Stimulated activated CD4-positive, alpha-beta T cell treated with anti-CD3 and anti-CD28 coated beads, Interleukin-1b, Interleukin-23, amount 100 ng/mL, for 24 hours (primary cell): ENCODE results near the gene TGFB1I1.
A peak's percentile ranks its signal among the peaks of the same experiment; 100 is the strongest.
"Not testable (repeated sequence)": the region's sequence is repeated elsewhere in the genome, so short reads cannot be mapped to it uniquely, and the experiment has no call there.

Experiments used
- DNase-seq, 4 experiments: peaks; one replicate each; pipeline ENCODE4 v3.0.0-alpha.2; 2020; ENCODE audit warnings: low read depth in 4 of 4, low spot score in 1 of 4

Gene TGFB1I1

GRCh38 chr16:31471875-31472708, at the start of gene TGFB1I1:
TSS of gene TGFB1I1 (plus strand) at chr16:31472152. CDS start at chr16:31472189, 37 bp downstream.
- DNase-seq = no peak

GRCh38 chr16:31423241-31423640, 48.7 kb upstream of the TGFB1I1 start:
- DNase-seq = no peak

GRCh38 chr16:31423801-31424200, 48.2 kb upstream of the TGFB1I1 start:
- DNase-seq = no peak

GRCh38 chr16:31427441-31428278, 44.3 kb upstream of the TGFB1I1 start:
- DNase-seq = peak in 3 of 4 experiments; percentile 25 to 49 (median 45)

GRCh38 chr16:31428279-31428597, 43.7 kb upstream of the TGFB1I1 start, which contains the start of gene COX6A2:
TSS of gene COX6A2 (minus strand) at chr16:31428360. CDS start at chr16:31428325, 35 bp downstream.
- no peak for DNase-seq

- no peak for DNase-seq
These were observed 43.2 kb upstream of the TGFB1I1 start for GRCh38 chr16:31428638-31429247.

GRCh38 chr16:31429314-31429713, 42.6 kb upstream of the TGFB1I1 start:
- DNase-seq = no peak

- no peak for DNase-seq
These were observed 42.2 kb upstream of the TGFB1I1 start for GRCh38 chr16:31429796-31430195.

- DNase-seq = no peak
These were observed 41.4 kb upstream of the TGFB1I1 start for GRCh38 chr16:31430380-31431052.

- DNase-seq = no peak
These were observed 36.4 kb upstream of the TGFB1I1 start for GRCh38 chr16:31435341-31436220.

- DNase-seq = no peak
These were observed 35.5 kb upstream of the TGFB1I1 start for GRCh38 chr16:31436221-31437045.

GRCh38 chr16:31438414-31438813, 33.5 kb upstream of the TGFB1I1 start:
- DNase-seq = no peak

- DNase-seq = not testable (repeated sequence)
These were observed 32.9 kb upstream of the TGFB1I1 start for GRCh38 chr16:31439023-31439422.

- DNase-seq = no peak
These were observed 32.4 kb upstream of the TGFB1I1 start for GRCh38 chr16:31439519-31439918.

GRCh38 chr16:31440516-31441184, 31.3 kb upstream of the TGFB1I1 start:
- no peak for DNase-seq

GRCh38 chr16:31441956-31442355, 30.0 kb upstream of the TGFB1I1 start:
- DNase-seq = no peak

GRCh38 chr16:31445931-31446330, 26.0 kb upstream of the TGFB1I1 start:
- not testable (repeated sequence) for DNase-seq

GRCh38 chr16:31451201-31451600, 20.8 kb upstream of the TGFB1I1 start:
- DNase-seq = no peak
